Osteocyte (in vitro differentiated cells): ENCODE measurements around the gene DRD3. TPM values are rescaled to one million over a fixed set of nuclear protein-coding genes. Genes with fewer than 3 reads are reported as not detected.

Experiments used
- DNase-seq: peaks from one replicate; pipeline ENCODE4 v3.0.0; 2021; ENCODE audit warnings: mixed read lengths; ENCODE audit not compliant: unreplicated experiment; ENCODE audit errors: extremely low spot score
- H3K27ac Mint-ChIP-seq: one replicate; pipeline ENCODE4 v1.8.0; 2021; ENCODE audit warnings: mild to moderate bottlenecking, mixed read lengths; ENCODE audit not compliant: unreplicated experiment
- H3K27me3 Mint-ChIP-seq: one replicate; pipeline ENCODE4 v1.8.0; 2021; ENCODE audit warnings: mixed read lengths; ENCODE audit not compliant: unreplicated experiment
- H3K36me3 Mint-ChIP-seq: one replicate; pipeline ENCODE4 v1.8.0; 2021; ENCODE audit warnings: mixed read lengths; ENCODE audit not compliant: unreplicated experiment
- H3K4me1 Mint-ChIP-seq: one replicate; pipeline ENCODE4 v1.8.0; 2021; ENCODE audit warnings: mixed read lengths; ENCODE audit not compliant: unreplicated experiment
- H3K4me3 Mint-ChIP-seq: one replicate; pipeline ENCODE4 v1.8.0; 2021; ENCODE audit warnings: mild to moderate bottlenecking, moderate library complexity, mixed read lengths; ENCODE audit not compliant: unreplicated experiment
- H3K9me3 Mint-ChIP-seq: one replicate; pipeline ENCODE4 v1.8.0; 2021; ENCODE audit warnings: mixed read lengths; ENCODE audit not compliant: unreplicated experiment
- CTCF ChIP-seq: fragments of 200-600 bp; sonication (generic); IDR thresholded peaks from 2 replicates; pipeline ENCODE4 v1.5.0; 2021; ENCODE audit warnings: antibody characterized with exemption, mild to moderate bottlenecking, moderate library complexity
- total RNA-seq: library from RNA; stranded (reverse); gene quantifications from 2 replicates; pipeline ENCODE4 v1.2.1, GENCODE V29; 2021

The DRD3 gene
- total RNA-seq, 1 donor from 2014 or later = not detected

- no peak overlapping the region for H3K4me3 Mint-ChIP-seq
- H3K27ac Mint-ChIP-seq = no peak overlapping the region
- DNase-seq = no peak
- no peaks in the 10 kb centered on the region for H3K4me1 Mint-ChIP-seq
- no peaks in the 10 kb centered on the region for H3K9me3 Mint-ChIP-seq
- TF ChIP-seq CTCF = no peak
- no peaks in the 10 kb centered on the region for H3K36me3 Mint-ChIP-seq
- H3K27me3 Mint-ChIP-seq = peaks cover 6% of the 10 kb centered on the region
Observed at GRCh38 chr3:114128231-114128630, 50.6 kb downstream of the DRD3 start.

GRCh38 chr3:114127517-114127916 is 51.3 kb downstream of the DRD3 start:
- H3K4me1 Mint-ChIP-seq = no peaks in the 10 kb centered on the region
- TF ChIP-seq CTCF = no peak
- H3K27me3 Mint-ChIP-seq = peaks cover 6% of the 10 kb centered on the region
- no peaks in the 10 kb centered on the region for H3K9me3 Mint-ChIP-seq
- H3K36me3 Mint-ChIP-seq = no peaks in the 10 kb centered on the region
- no peak overlapping the region for H3K4me3 Mint-ChIP-seq
- H3K27ac Mint-ChIP-seq = no peak overlapping the region
- DNase-seq = no peak

GRCh38 chr3:114126461-114126860 is 52.4 kb downstream of the DRD3 start:
- DNase-seq = no peak
- Mint-ChIP-seq H3K9me3 (no peaks in the 10 kb centered on the region), H3K27ac (no peak overlapping the region), H3K4me3 (no peak overlapping the region), H3K27me3 (no peaks in the 10 kb centered on the region), H3K4me1 (peaks cover 3% of the 10 kb centered on the region), H3K36me3 (no peaks in the 10 kb centered on the region)
- no peak for TF ChIP-seq CTCF

- no peaks in the 10 kb centered on the region for H3K9me3 Mint-ChIP-seq
- DNase-seq = no peak
- no peak overlapping the region for H3K27ac Mint-ChIP-seq
- peaks cover 3% of the 10 kb centered on the region for H3K4me1 Mint-ChIP-seq
- TF ChIP-seq CTCF = no peak
- H3K36me3 Mint-ChIP-seq = no peaks in the 10 kb centered on the region
- H3K27me3 Mint-ChIP-seq = no peaks in the 10 kb centered on the region
- H3K4me3 Mint-ChIP-seq = no peak overlapping the region
Observed at GRCh38 chr3:114122027-114122709, 56.7 kb downstream of the DRD3 start.

- Mint-ChIP-seq H3K27ac (no peak overlapping the region), H3K9me3 (no peaks in the 10 kb centered on the region), H3K36me3 (no peaks in the 10 kb centered on the region), H3K4me1 (peaks cover 3% of the 10 kb centered on the region), H3K4me3 (no peak overlapping the region), H3K27me3 (no peaks in the 10 kb centered on the region)
- no peak for TF ChIP-seq CTCF
- DNase-seq = no peak
Observed at GRCh38 chr3:114120211-114120610, 58.6 kb downstream of the DRD3 start.
